ENCODE results near the gene EMC7. TPM values are rescaled to one million over a fixed set of nuclear protein-coding genes. Genes with fewer than 3 reads are reported as not detected.

EMC7 gene
- total RNA-seq, 2 donors from 2014 or later = 36.7 to 44.5 TPM

DNA sequence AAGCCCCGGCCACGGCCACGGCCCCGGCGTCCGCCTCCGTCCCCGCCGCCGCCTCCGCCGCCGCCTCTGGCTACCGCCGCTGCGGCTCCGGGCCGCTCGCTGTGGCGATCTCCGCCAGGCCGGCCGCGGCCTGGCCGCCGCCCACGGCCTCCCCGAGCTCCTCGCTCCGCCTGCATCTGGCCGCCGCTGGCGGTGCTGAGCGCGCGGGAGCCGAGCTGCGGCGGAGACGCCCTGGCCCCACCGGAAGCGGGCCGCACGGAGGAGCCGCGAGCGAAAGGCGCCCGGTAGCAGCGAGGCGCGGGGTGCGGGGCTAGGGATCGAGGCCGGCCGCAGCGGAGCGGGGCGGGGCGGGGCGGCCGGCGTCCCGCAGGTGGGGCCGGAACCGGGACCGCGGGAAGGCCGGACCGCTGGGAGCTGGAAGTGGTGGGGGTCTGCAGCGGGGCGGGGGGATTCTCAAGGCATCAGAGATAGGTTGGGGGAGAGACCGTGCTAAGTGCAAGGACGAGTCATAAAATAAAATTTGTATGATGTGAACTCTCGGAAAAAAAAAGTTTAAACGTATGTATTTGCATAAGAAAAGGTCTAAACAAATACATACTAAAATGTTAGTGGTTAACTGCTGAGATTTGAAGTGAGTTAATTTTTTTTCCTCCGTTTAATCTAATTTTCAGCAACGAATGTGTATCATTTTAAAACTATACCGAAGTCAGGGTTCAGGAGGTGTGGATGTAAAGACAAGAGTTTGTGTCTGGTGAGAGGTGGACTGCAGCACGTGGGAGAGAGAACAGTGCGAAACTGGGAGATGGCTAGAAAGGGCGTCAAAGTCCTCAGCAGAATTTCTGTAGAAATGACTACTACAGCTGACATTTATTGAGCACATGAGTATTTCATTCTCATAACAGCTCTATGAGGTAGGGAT, 62.5 kb downstream of the EMC7 start, which contains the start of gene AVEN:
Gene AVEN, minus strand, starts transcription at position 334 of the 919 bp plus-strand sequence. Its CDS starts 158 bp downstream, at position 176.
- peak within 1 kb of the TSS; percentile 90 for H3K4me3 ChIP-seq (ENCODE audit: low read length)
- 2% methylated on average over 11 to 82 of the region's 82 CpGs for WGBS, 2 experiments (ENCODE audit: insufficient coverage in 1 of 2, insufficient read length in 1 of 2)
- peak within 1 kb of the TSS; percentile 81 for H3K27ac ChIP-seq (ENCODE audit: low read depth, low read length)
- peak; percentile 78 for DNase-seq
- peaks cover under 1% of the 10 kb centered on the region for H3K4me1 ChIP-seq (ENCODE audit: control insufficient read depth, insufficient read depth, low read length)
- peaks cover 8% of the 10 kb centered on the region for H3K4me1 Mint-ChIP-seq
- no peaks in the 10 kb centered on the region for H3K9me3 ChIP-seq (ENCODE audit: control insufficient read depth, low read length)
- H3K27ac Mint-ChIP-seq = peak within 1 kb of the TSS; percentile 89
- no peaks in the 10 kb centered on the region for H3K27me3 ChIP-seq (ENCODE audit: control insufficient read depth, insufficient read depth, low read length, poor library complexity, severe bottlenecking)
- TF ChIP-seq CTCF (conservative IDR thresholded peaks at IDR 0.05) = no peak
- no peaks in the 10 kb centered on the region for H3K36me3 ChIP-seq (ENCODE audit: control insufficient read depth, insufficient read depth, low read length)
- H3K9ac ChIP-seq (ENCODE audit: extremely low read depth, low read length, poor library complexity, severe bottlenecking) = peak within 1 kb of the TSS; percentile 80
- no peaks in the 10 kb centered on the region for H3K36me3 Mint-ChIP-seq (ENCODE audit: low read depth)
- H3K4me3 Mint-ChIP-seq = peak within 1 kb of the TSS; percentile 73
- no peaks in the 10 kb centered on the region for H3K9me3 Mint-ChIP-seq
- H3K27me3 Mint-ChIP-seq (ENCODE audit: insufficient read depth) = peaks cover 29% of the 10 kb centered on the region

GRCh38 chr15:34038023-34038870, 63.4 kb downstream of the EMC7 start:
- Histone ChIP-seq H3K9me3 (ENCODE audit: control insufficient read depth, low read length) (no peaks in the 10 kb centered on the region), H3K9ac (ENCODE audit: extremely low read depth, low read length, poor library complexity, severe bottlenecking) (peak overlapping the region; percentile 80), H3K27ac (ENCODE audit: low read depth, low read length) (peak overlapping the region; percentile 81), H3K27me3 (ENCODE audit: control insufficient read depth, insufficient read depth, low read length, poor library complexity, severe bottlenecking) (no peaks in the 10 kb centered on the region), H3K36me3 (ENCODE audit: control insufficient read depth, insufficient read depth, low read length) (no peaks in the 10 kb centered on the region), H3K4me3 (ENCODE audit: low read length) (peak overlapping the region; percentile 90), H3K4me1 (ENCODE audit: control insufficient read depth, insufficient read depth, low read length) (no peaks in the 10 kb centered on the region)
- peaks cover 27% of the 10 kb centered on the region for H3K27me3 Mint-ChIP-seq (ENCODE audit: insufficient read depth)
- DNase-seq = peak; percentile 90
- peaks cover 6% of the 10 kb centered on the region for H3K4me1 Mint-ChIP-seq
- WGBS, 2 experiments (ENCODE audit: insufficient coverage in 1 of 2, insufficient read length in 1 of 2) = 2 to 17% methylated on average over 3 to 69 of the region's 70 CpGs
- peak overlapping the region; percentile 89 for H3K27ac Mint-ChIP-seq
- H3K4me3 Mint-ChIP-seq = peak overlapping the region; percentile 73
- no peaks in the 10 kb centered on the region for H3K36me3 Mint-ChIP-seq (ENCODE audit: low read depth)
- TF ChIP-seq CTCF (conservative IDR thresholded peaks at IDR 0.05) = no peak
- H3K9me3 Mint-ChIP-seq = no peaks in the 10 kb centered on the region

Other genes starting within 250 kb of the EMC7 start
- not detected for gene CHRM5, start 133.4 kb downstream of the EMC7 start, total RNA-seq
- 10 to 100 TPM; 18.9 to 20.7 TPM for gene AVEN, start 62.7 kb downstream of the EMC7 start, total RNA-seq
- gene PGBD4, start 221 bp upstream of the EMC7 start, total RNA-seq = under 1 TPM; 0.68 to 0.93 TPM
- 10 to 100 TPM; 54.3 to 71.8 TPM for gene KATNBL1, start 108.2 kb upstream of the EMC7 start, total RNA-seq
- gene EMC4, start 123.2 kb upstream of the EMC7 start, total RNA-seq = 10 to 100 TPM; 90.3 to 94.5 TPM
- 10 to 100 TPM; 18.2 to 23.3 TPM for gene SLC12A6, start 235.9 kb upstream of the EMC7 start, total RNA-seq
- 100 to 1,000 TPM; 193 to 207 TPM for gene NOP10, start 241.3 kb upstream of the EMC7 start, total RNA-seq
- gene NUTM1, start 241.5 kb upstream of the EMC7 start, total RNA-seq = under 1 TPM in 1 of 2 donors, not detected in 1; 0.09 TPM

Measured in endodermal cell (in vitro differentiated cells).